K562 (cell line): Measurements from ENCODE around the gene NUMB. TPM values are rescaled to one million over a fixed set of nuclear protein-coding genes. Genes with fewer than 3 reads are reported as not detected.

Source experiments
- ATAC-seq: fragments of 200-7000 bp; cut with Tn5 transposase; 3 replicates; pipeline ENCODE4 v1.9.1; 2020; ENCODE audit warnings: moderate library complexity
- BruUV-seq: library from RNA; stranded (reverse); fragments of 400-500 nt; replicated peaks from 2 replicates; lab custom pipeline; 2021; lab: Mats Ljungman, UMichigan
- CTCF ChIA-PET: fragments of 300-600 bp; formaldehyde crosslinking; extraction: SDS; loops from one replicate; lab custom pipeline; 2021; ENCODE audit warnings: low intra/inter-chr PET ratio; lab: Yijun Ruan, JAX
- POLR2A ChIA-PET: fragments of 300-600, 350-650 bp; sonication (Branson Sonifier 250); formaldehyde crosslinking; extraction: SDS; loops from one replicate; lab custom pipeline; 2021; ENCODE audit warnings: antibody characterized with exemption, inconsistent platforms; lab: Yijun Ruan, JAX
- DNase-seq, 4 experiments: peaks; one replicate each; pipeline versions ENCODE4 v3.0.0 to v3.0.0-alpha.2; 2011 to 2018; ENCODE audit warnings: low spot score in 3 of 4, mixed read lengths in 3 of 4; ENCODE audit errors: extremely low read depth in 1 of 4
- FAIRE-seq: peaks from 2 replicates; lab custom pipeline; 2011; peaks lifted over from hg19 to GRCh38; lab: Jason Lieb, UNC
- H2AFZ ChIP-seq: 2 replicates; pipeline ENCODE4 v1.6.0; 2011; ENCODE audit warnings: low read depth, low read length, control low read depth, inconsistent platforms
- H3K27ac ChIP-seq: fragments of 200-600 bp; 3 replicates; pipeline ENCODE4 v1.8.0; 2011; ENCODE audit warnings: low read depth, mild to moderate bottlenecking, control low read depth, inconsistent platforms, low read length, moderate library complexity, mixed read lengths; ENCODE audit errors: extremely low read depth
- H3K27me3 ChIP-seq, 2 experiments: fragments of 300-600 bp in 1 of 2; 2 replicates in 1 of 2; 3 replicates in 1 of 2; pipeline versions ENCODE4 v1.6.0 to v1.8.0; 2011; ENCODE audit warnings: inconsistent platforms in 2 of 2, low read length in 2 of 2, mild to moderate bottlenecking in 1 of 2, mixed read lengths in 1 of 2, moderate library complexity in 1 of 2; ENCODE audit not compliant: control insufficient read depth in 2 of 2, insufficient read depth in 2 of 2
- H3K36me3 ChIP-seq: fragments of 300-600 bp; 3 replicates; pipeline ENCODE4 v1.8.0; 2011; ENCODE audit warnings: mild to moderate bottlenecking, low read length, inconsistent platforms; ENCODE audit not compliant: control insufficient read depth, insufficient read depth
- H3K4me1 ChIP-seq, 2 experiments: fragments of 200-600 bp in 1 of 2; replicated peaks in 1 of 2; 2 replicates in 1 of 2; 3 replicates in 1 of 2; pipeline versions ENCODE4 v1.5.1 to v1.8.0; 2011; ENCODE audit warnings: inconsistent platforms in 2 of 2, low read length in 2 of 2, mild to moderate bottlenecking in 1 of 2, mixed read lengths in 1 of 2, moderate library complexity in 1 of 2; ENCODE audit not compliant: control insufficient read depth in 2 of 2, insufficient read depth in 2 of 2
- H3K4me2 ChIP-seq: 2 replicates; pipeline ENCODE4 v1.6.1; 2011; ENCODE audit warnings: low read length, control low read depth, inconsistent platforms, mixed read lengths; ENCODE audit not compliant: insufficient read depth
- H3K4me3 ChIP-seq: fragments of 200-600 bp; sonication (generic), shearing (Covaris generic); 2 replicates; pipeline ENCODE4 v1.5.1; 2016; ENCODE audit warnings: control low read depth, inconsistent platforms
- H3K79me2 ChIP-seq: fragments of 200-600 bp; 3 replicates; pipeline ENCODE4 v1.8.0; 2011; ENCODE audit warnings: low read length, inconsistent platforms; ENCODE audit not compliant: control insufficient read depth, insufficient read depth
- H3K9ac ChIP-seq, 2 experiments: 2 replicates each; pipeline versions ENCODE4 v1.6.0 to v1.6.1; 2011; ENCODE audit warnings: low read depth in 2 of 2, low read length in 2 of 2, control low read depth in 1 of 2, inconsistent platforms in 1 of 2, mild to moderate bottlenecking in 1 of 2, mixed read lengths in 1 of 2; ENCODE audit not compliant: insufficient read depth in 1 of 2
- H3K9me1 ChIP-seq: one replicate; pipeline ENCODE4 v1.6.0; 2011; ENCODE audit warnings: inconsistent platforms, mild to moderate bottlenecking, low read length, moderate library complexity; ENCODE audit not compliant: control insufficient read depth, insufficient read depth
- H3K9me3 ChIP-seq: replicated peaks from 2 replicates; pipeline ENCODE4 v1.5.1; 2011; ENCODE audit warnings: low read depth, low read length, inconsistent platforms; ENCODE audit not compliant: control insufficient read depth, insufficient read depth
- H4K20me1 ChIP-seq: replicated peaks from 2 replicates; pipeline ENCODE4 v1.6.1; 2011; ENCODE audit warnings: low read length, inconsistent platforms, mixed read lengths; ENCODE audit not compliant: control insufficient read depth, insufficient read depth
- HBP1 ChIP-seq: fragments of 450-650 bp; formaldehyde crosslinking; IDR thresholded peaks from 2 replicates; pipeline ENCODE4 v1.4.0; 2022; ENCODE audit warnings: missing genetic modification characterization
- KDM1A ChIP-seq, 2 experiments: fragments of 450-650 bp; IDR thresholded peaks; 2 replicates each; pipeline ENCODE4 v1.6.1; 2016; ENCODE audit warnings: mild to moderate bottlenecking in 2 of 2
- POLR2A ChIP-seq: fragments of 450-650 bp; conservative IDR thresholded peaks from 2 replicates; pipeline ENCODE4 v1.6.1; 2016
- SMARCB1 ChIP-seq: IDR thresholded peaks from 2 replicates; pipeline ENCODE4 v1.6.1; 2011; ENCODE audit warnings: improper control_type of control experiment, low read depth; ENCODE audit not compliant: insufficient read length
- ZNF23 ChIP-seq: fragments of 250-450 bp; sonication (Bioruptor Pico); IDR thresholded peaks from 2 replicates; pipeline ENCODE4 v1.4.0; 2020; ENCODE audit warnings: mild to moderate bottlenecking
- WGBS: fragments of 100-300 bp; shearing (Covaris generic); methylation state at CpG from one replicate; pipeline ENCODE4 v1.1.6; 2016; ENCODE audit warnings: low coverage, mixed read lengths; ENCODE audit not compliant: insufficient coverage; ENCODE audit errors: missing lambda C conversion rate; 5-methylcytosine and 5-hydroxymethylcytosine counted together
- in situ Hi-C: fragments of 300-500 bp; cut with MboI; formaldehyde crosslinking; loops from 4 replicates; pipeline ENCODE4 v1.15.0; 2018; ENCODE audit warnings: inconsistent platforms, mixed read lengths
- intact Hi-C: fragments of 100-400 bp; cut with micrococcal nuclease; formaldehyde crosslinking; loops from 2 replicates; pipeline ENCODE4 v1.14.2; 2022
- polyA plus RNA-seq, 8 experiments: library from polyadenylated mRNA; depleted of rRNA in 4 of 8; stranded (reverse) in 5 of 8; unstranded in 3 of 8; fragments of >200 nt; fragmentation: Nextera tagmentation in 2 of 8; fragmentation: Illumina TruSeq in 1 of 8; extraction: Ambion mirVana in 2 of 8; extraction: Trizol in 1 of 8; gene quantifications; 2 replicates each; pipeline versions ENCODE4 v1.2.1 to v1.2.3, GENCODE V29; 2011 to 2014; ENCODE audit warnings: inconsistent platforms in 1 of 8, missing spikeins in 1 of 8
- total RNA-seq, 7 experiments: library from RNA; depleted of rRNA in 6 of 7; stranded (reverse); fragments of >200 nt in 6 of 7; fragmentation: Illumina TruSeq in 2 of 7; extraction: Trizol in 2 of 7; gene quantifications; 2 replicates each; pipeline versions ENCODE4 v1.2.1 to v1.2.3, GENCODE V29; 2011 to 2021; ENCODE audit warnings: low replicate concordance in 1 of 7

Gene NUMB
- total and polyA plus RNA-seq, 9 of the 15 experiments (the other 6 are each of a cell fraction or from before 2014, with no cell fraction given): 13.5 to 54.0 (median 32.3) TPM

DNA sequence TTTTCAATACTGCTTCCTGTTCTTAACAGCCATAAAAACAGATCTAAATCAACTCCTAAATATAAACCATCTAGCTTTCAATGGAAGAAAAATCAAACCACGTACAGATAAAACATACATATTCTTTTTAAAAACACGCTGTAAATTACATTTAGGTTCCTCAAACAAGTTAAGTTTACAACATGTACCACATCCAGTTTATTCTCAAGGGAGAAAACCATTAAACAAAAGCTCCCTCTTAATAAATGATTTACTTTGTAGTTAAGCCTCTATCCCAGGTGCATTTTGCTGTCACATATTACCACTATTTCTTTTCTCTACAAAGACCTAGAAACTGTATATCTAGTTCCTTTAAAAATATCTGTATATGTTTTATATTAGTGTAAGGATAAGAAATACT is 3.1 kb downstream of the NUMB start:
- BruUV-seq: no TSS peak
- H3K27me3 ChIP-seq: no peaks in the 10 kb centered on the region
- peak overlapping the region in 1 of 2 experiments; percentile 49; a peak in 2 of 4 replicates for H3K9ac ChIP-seq
- DNase-seq (no peak), FAIRE-seq (no peak), ATAC-seq (no peak)
- TF ChIP-seq KDM1A (IDR thresholded peaks at IDR 0.05): no peak
- no peak for TF ChIP-seq ZNF23
- no peak for TF ChIP-seq HBP1
- TF ChIP-seq SMARCB1: peak; percentile 36
- no peak for TF ChIP-seq POLR2A
- intact Hi-C loops (no loop called here), in situ Hi-C loops (loop anchor here (25.0 kb wide), 2 partner anchors 418 to 943 kb away; partner anchors contain the start of gene ZFYVE1)
- WGBS: 4% methylated on average over 2 of the region's 2 CpGs
- peaks cover under 1% of the 10 kb centered on the region; the same call in 2 of the 3 replicates for H3K36me3 ChIP-seq
- H3K9me1 ChIP-seq: no peaks in the 10 kb centered on the region
- H3K9me3 ChIP-seq: no peaks in the 10 kb centered on the region
- POLR2A ChIA-PET: interaction anchor here (0.8 to 1.8 kb wide), 3 partner anchors 10 to 13 kb away, joined by 3 to 5 read pairs (median 3); no protein-coding TSS in a partner anchor
- no peaks in the 10 kb centered on the region; the same call in 1 of the 2 replicates for H4K20me1 ChIP-seq
- H3K27ac ChIP-seq: peak overlapping the region; percentile 46; the same call in 1 of the 3 replicates
- no peak overlapping the region for H3K4me3 ChIP-seq
- H3K4me2 ChIP-seq: no peak overlapping the region
- H3K79me2 ChIP-seq: peaks cover 81% of the 10 kb centered on the region
- no peak overlapping the region for H2AFZ ChIP-seq
- CTCF ChIA-PET: no interaction called here
- H3K4me1 ChIP-seq: peaks cover 12 to 18% of the 10 kb centered on the region in 2 experiments; a peak in 3 of 5 replicates
